Breast epithelium (tissue), 3 donors: Measurements from ENCODE around the gene TRIM43B. TPM values are rescaled to one million over a fixed set of nuclear protein-coding genes. Genes with fewer than 3 reads are reported as not detected.

Source experiments
- total RNA-seq, 3 donors: library from RNA; depleted of rRNA; stranded (reverse); fragments of >200 nt; gene quantifications; one replicate each; pipeline ENCODE4 v1.1.0, GENCODE V29; 2016

The TRIM43B gene
- total RNA-seq, 3 donors from 2014 or later, result not detected

Other genes starting within 250 kb of the TRIM43B start
- 10 to 100 TPM in 2 of 3 donors, 1 to 10 TPM in 1; 1.4 to 48.8 (median 47.7) TPM for gene PROM2, start 210.3 kb downstream of the TRIM43B start, total RNA-seq
- 10 to 100 TPM; 14.4 to 30.1 (median 15.1) TPM for gene KCNIP3, start 187.4 kb downstream of the TRIM43B start, total RNA-seq
- gene FAHD2A, start 82.0 kb downstream of the TRIM43B start, total RNA-seq, result 10 to 100 TPM; 19.3 to 50.1 (median 24.3) TPM
- not detected for gene TRIM43, start 107.2 kb upstream of the TRIM43B start, total RNA-seq